NCI-H524 treated with DMSO at 0.1 percent for 48 hours (cell line): ENCODE data around the gene LRRC17.

Experiments
- DNase-seq: peaks from one replicate; lab custom pipeline; 2025; lab: John Stamatoyannopoulos, UW

Gene LRRC17

DNA sequence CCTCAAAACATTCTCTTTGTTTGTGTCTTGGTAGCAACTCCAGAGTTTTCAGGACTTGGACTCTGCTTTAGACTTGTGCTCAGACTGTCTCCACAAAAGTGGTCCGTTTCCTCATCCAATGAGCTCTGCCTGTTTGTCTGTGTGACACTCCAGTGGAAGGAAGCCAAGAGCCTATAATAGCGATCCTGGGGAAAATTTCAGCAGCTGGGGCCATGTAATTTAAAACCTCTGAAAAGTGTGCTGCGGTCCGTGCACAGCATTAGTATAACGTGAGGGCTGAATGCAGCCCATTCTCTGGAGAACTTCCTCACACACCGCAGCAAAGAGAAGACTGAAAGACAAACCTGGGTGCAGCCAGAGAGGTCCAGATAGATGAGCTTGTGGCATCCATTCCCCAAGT is at the start of gene LRRC17:
LRRC17 (plus strand) TSS at position 259 of the 400 bp plus-strand sequence. CDS start 20,914 bp downstream, outside the sequence.
- DNase-seq = peak; percentile 79

- DNase-seq = no peak
Measured at GRCh38 chr7:102864958-102865357, 47.8 kb upstream of the LRRC17 start.

DNA sequence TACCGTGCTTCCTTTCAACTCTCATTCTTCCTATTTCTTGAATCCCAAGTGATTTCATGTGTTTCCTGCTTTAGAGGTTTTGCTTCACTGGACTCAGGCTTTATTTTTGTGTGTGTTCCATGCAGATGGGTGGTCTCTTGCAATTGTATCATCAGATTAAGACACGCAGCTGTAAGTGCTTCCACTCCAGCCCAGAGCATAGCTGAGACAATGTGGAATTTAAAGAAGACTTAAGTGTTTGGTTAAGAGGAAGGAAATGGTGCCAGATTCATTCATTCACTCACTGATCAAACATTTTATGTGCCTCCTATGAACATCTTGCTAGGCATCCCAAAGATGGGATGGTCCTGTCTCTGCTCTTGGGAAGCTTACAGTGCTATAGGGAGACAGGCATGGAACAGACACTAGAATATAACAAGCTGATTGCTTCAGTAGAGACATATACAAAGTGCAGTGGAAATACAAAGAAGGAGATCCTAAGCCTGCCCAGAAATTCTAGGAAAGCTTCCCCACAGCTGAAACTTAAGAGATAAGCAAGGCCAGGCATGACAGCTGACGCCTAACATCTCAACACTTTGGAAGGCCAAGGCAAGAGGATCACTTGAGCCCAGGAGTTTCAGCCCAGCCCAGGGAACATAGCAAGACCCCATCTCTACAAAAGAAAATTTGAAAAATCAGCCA is 46.1 kb upstream of the LRRC17 start:
- DNase-seq = no peak

- no peak for DNase-seq
Measured at GRCh38 chr7:102869195-102869594, 43.6 kb upstream of the LRRC17 start.

GRCh38 chr7:102872460-102872859 is 40.3 kb upstream of the LRRC17 start:
- no peak for DNase-seq

DNA sequence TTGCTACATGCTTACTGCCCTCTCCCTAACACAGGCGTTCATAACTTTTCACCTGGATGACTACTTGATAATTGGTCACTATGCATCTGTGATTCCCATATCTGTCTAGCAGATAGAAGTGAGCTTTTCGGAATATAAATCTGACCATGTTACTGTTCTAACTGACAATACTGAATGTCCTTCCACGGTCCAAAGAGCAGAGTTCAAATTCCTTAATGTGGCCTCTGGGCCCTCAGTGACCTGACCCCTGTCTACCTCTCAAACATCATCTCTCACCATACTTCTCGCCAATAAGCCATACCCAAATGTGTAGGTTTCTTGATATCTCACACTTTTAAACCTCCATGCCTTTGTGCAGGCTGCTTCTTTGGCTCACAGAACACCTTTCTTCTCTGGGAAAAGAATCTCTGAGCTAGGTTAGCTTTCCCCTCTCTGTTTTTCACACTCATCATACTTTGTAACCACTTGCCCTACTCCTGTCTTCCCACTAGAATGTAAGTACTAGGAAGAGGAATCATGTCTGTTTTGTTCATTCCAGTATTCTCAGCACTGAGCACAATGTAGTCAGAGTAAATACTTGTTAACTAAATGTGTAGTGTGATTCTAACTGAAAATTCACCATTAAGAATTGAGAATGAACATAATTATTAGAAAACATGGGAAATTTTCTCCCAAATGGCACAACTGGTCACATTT is 39.2 kb upstream of the LRRC17 start:
- DNase-seq = no peak

GRCh38 chr7:102874166-102874829 is 38.5 kb upstream of the LRRC17 start:
- no peak for DNase-seq

GRCh38 chr7:102874966-102875365 is 37.8 kb upstream of the LRRC17 start:
- no peak for DNase-seq

- DNase-seq = no peak
Measured at GRCh38 chr7:102875700-102876295, 37.0 kb upstream of the LRRC17 start.

GRCh38 chr7:102883098-102883860 is 29.5 kb upstream of the LRRC17 start:
- DNase-seq = no peak

GRCh38 chr7:102888561-102889233 is 24.1 kb upstream of the LRRC17 start:
- no peak for DNase-seq

DNA sequence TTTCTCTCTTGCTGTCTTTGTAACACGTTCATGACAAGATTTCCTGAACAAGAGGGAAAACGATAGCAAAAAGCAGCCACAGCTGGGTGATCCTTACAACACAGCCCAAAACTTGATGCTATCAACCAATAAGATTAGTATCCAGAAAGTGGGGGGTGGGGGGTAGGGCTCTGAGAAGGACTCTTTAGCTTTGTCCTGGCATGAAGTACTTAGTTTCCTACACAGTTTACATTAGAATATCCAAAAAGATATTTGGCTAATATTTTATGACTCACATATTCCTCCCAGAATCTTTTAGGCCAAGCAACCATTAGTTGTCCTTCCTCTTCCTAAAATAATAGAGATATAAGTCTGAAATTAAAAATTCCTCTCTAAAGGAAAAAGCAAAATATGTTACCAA is 22.9 kb upstream of the LRRC17 start:
- DNase-seq = no peak

DNA sequence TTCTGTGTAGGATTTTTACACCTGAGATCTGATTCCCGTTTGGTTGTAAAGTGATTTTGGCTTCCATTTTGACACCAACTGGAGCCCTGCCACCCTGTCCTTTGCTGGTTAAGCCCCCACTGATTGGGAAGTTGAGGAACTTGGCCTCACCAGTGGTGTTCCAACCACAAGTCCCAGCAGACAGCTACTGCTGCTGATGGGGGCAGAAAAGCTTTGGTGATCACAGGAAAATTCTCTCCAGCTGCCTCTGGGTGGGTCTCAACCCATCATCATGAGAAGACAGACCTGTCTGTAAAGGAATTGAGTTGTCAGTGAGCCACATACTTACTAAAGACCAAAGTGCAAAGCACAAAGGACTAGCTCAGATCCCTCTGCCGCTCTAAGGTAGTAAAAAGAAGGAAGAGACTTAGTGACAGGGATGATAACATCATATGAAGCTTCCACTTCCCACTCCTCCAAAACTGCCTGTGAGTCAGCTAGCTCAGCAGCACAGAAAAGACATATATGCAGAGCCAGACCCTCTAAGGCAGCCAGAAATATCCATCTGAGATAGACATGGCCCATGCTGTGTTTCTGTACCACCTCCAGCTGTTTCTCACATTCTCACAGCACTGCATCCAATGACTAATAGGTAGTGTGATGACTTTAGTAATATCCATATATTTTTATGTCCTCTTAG is 22.4 kb upstream of the LRRC17 start:
- DNase-seq = no peak

DNA sequence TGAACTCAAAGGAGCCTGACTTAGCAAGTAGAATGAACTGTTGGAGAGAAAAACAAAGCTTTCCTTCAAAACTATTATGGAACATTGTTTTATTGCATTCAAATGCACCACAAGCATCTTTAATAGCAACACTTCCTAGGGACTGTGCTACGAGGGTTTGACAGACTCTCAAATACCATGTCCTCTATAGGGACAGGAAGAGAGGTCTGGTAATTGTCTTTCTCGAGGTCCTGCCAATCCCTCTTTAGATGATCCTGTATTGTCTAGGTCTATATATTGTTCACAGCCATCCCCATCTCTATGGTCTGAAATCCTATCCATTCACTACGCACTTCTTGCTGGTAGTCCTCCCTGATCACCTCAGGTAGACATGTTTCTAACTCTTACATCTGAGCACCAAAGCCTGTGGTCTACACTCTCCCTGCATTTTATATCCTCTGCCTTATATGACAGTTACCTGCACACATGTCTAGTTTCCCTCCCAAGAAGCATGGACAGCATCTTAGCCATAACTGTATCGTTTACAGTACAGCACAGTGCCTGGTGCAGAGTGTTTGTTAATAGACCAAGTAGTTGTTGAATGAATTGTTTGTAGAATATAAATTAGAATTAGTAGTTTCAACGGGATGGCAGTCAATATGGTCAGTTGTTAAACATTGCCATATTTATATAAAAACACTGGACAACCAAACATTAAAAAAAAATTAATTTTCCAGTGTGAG is 21.7 kb upstream of the LRRC17 start:
- no peak for DNase-seq

DNA sequence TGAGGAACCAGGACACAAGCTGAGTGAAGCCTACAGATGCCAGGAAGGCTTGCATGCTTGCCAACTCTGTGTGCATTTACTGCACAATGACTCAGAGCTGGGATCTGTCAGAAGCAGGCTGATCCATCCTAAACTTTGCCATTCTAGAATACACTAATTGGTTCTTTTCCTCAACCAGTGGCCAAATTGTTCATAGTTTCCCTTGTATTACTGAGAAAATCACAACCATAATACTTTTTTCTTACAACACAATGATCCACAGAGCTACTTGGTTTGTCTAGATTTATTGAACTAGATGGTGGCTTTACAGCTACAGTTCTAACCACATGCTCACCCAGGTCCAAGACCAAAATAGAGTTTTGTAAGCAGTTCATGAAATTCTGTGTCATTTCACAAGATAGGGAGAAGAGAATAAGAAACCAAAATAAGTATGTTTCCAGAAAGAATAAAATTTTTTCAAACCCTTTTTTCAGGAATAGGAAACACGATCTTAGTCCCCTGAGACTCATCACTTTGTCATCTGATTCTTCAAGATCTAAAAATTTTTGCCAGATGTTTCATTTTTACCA is 21.0 kb upstream of the LRRC17 start:
- DNase-seq = no peak

DNA sequence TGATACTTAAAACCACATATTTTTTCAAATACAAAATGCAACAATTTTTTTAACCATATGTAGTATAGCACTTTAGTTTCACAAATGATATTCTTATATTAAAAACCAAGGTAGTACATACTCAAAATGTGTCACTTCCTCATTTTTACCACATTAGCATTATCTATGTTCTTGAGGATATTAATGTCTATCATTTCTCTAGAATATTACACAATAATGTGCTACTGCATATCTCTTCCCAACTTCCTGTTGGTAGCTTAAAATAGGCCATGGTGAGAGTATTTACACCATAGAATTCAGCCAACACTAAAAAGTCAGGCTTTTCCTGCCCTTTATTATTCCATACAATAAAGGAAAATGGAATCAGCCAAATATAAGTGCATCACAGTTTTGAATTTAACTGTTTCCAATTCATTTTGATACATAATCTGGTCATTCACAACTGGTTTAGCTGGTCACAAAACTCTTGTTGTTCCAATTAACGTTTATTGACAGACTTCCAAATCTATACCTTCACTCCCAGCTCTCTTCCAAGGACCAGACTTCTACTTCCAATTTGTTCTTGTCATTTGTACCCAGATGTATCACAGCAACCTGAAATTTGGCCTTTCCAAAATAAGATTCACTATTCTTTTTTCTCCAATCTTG is 20.0 kb upstream of the LRRC17 start:
- no peak for DNase-seq

- DNase-seq = no peak
Measured at GRCh38 chr7:102895602-102896001, 17.2 kb upstream of the LRRC17 start.

DNA sequence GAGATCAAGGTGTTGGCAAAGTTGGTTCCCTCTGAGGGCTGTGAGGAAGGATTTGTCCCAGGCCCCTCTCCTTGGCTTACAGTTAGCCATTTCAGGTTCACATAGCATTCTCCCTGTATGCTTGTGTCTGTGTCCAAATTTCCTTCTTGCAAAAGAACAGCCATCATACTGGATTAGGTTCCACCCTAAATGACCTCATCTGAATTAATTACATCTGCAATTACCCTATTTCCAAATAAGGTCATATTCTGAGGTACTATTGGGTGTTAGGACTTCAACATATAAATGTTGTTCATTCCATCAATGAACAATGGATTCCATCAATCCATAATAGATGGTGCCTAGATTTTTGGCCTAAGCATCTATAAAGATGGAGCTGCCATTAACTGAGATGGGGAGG is 16.2 kb upstream of the LRRC17 start:
- DNase-seq = no peak

- no peak for DNase-seq
Measured at GRCh38 chr7:102897211-102897631, 15.6 kb upstream of the LRRC17 start.
